Osteocyte (in vitro differentiated cells): ENCODE results near the gene PLA2G4E. TPM values are rescaled to one million over a fixed set of nuclear protein-coding genes. Genes with fewer than 3 reads are reported as not detected.

Experiments used
- DNase-seq: peaks from one replicate; pipeline ENCODE4 v3.0.0; 2021; ENCODE audit warnings: mixed read lengths; ENCODE audit not compliant: unreplicated experiment; ENCODE audit errors: extremely low spot score
- H3K27ac Mint-ChIP-seq: one replicate; pipeline ENCODE4 v1.8.0; 2021; ENCODE audit warnings: mild to moderate bottlenecking, mixed read lengths; ENCODE audit not compliant: unreplicated experiment
- H3K27me3 Mint-ChIP-seq: one replicate; pipeline ENCODE4 v1.8.0; 2021; ENCODE audit warnings: mixed read lengths; ENCODE audit not compliant: unreplicated experiment
- H3K36me3 Mint-ChIP-seq: one replicate; pipeline ENCODE4 v1.8.0; 2021; ENCODE audit warnings: mixed read lengths; ENCODE audit not compliant: unreplicated experiment
- H3K4me1 Mint-ChIP-seq: one replicate; pipeline ENCODE4 v1.8.0; 2021; ENCODE audit warnings: mixed read lengths; ENCODE audit not compliant: unreplicated experiment
- H3K4me3 Mint-ChIP-seq: one replicate; pipeline ENCODE4 v1.8.0; 2021; ENCODE audit warnings: mild to moderate bottlenecking, moderate library complexity, mixed read lengths; ENCODE audit not compliant: unreplicated experiment
- H3K9me3 Mint-ChIP-seq: one replicate; pipeline ENCODE4 v1.8.0; 2021; ENCODE audit warnings: mixed read lengths; ENCODE audit not compliant: unreplicated experiment
- CTCF ChIP-seq: fragments of 200-600 bp; sonication (generic); IDR thresholded peaks from 2 replicates; pipeline ENCODE4 v1.5.0; 2021; ENCODE audit warnings: antibody characterized with exemption, mild to moderate bottlenecking, moderate library complexity
- total RNA-seq: library from RNA; stranded (reverse); gene quantifications from 2 replicates; pipeline ENCODE4 v1.2.1, GENCODE V29; 2021

PLA2G4E gene
- total RNA-seq, 1 donor from 2014 or later: not detected

GRCh38 chr15:41948490-41948889 is 72.4 kb downstream of the PLA2G4E start:
- peaks cover 71% of the 10 kb centered on the region for H3K4me1 Mint-ChIP-seq
- H3K27ac Mint-ChIP-seq: peak overlapping the region; percentile 34
- H3K36me3 Mint-ChIP-seq: peaks cover 14% of the 10 kb centered on the region
- DNase-seq: no peak
- no peak overlapping the region for H3K4me3 Mint-ChIP-seq
- H3K9me3 Mint-ChIP-seq: no peaks in the 10 kb centered on the region
- TF ChIP-seq CTCF: no peak
- no peaks in the 10 kb centered on the region for H3K27me3 Mint-ChIP-seq

- DNase-seq: no peak
- H3K36me3 Mint-ChIP-seq: peaks cover 6% of the 10 kb centered on the region
- no peak overlapping the region for H3K27ac Mint-ChIP-seq
- peaks cover 83% of the 10 kb centered on the region for H3K4me1 Mint-ChIP-seq
- no peak overlapping the region for H3K4me3 Mint-ChIP-seq
- no peaks in the 10 kb centered on the region for H3K9me3 Mint-ChIP-seq
- TF ChIP-seq CTCF: no peak
- no peaks in the 10 kb centered on the region for H3K27me3 Mint-ChIP-seq
Observed at GRCh38 chr15:41946970-41947369, 73.9 kb downstream of the PLA2G4E start.

- TF ChIP-seq CTCF: no peak
- no peak for DNase-seq
- Mint-ChIP-seq H3K27ac (no peak overlapping the region), H3K9me3 (no peaks in the 10 kb centered on the region), H3K27me3 (no peaks in the 10 kb centered on the region), H3K4me1 (peaks cover 87% of the 10 kb centered on the region), H3K4me3 (no peak overlapping the region), H3K36me3 (no peaks in the 10 kb centered on the region)
Observed at GRCh38 chr15:41945731-41946130, 75.1 kb downstream of the PLA2G4E start.

- DNase-seq: no peak
- H3K9me3 Mint-ChIP-seq: no peaks in the 10 kb centered on the region
- no peak for TF ChIP-seq CTCF
- no peak overlapping the region for H3K4me3 Mint-ChIP-seq
- H3K27ac Mint-ChIP-seq: peak overlapping the region; percentile 96
- H3K27me3 Mint-ChIP-seq: no peaks in the 10 kb centered on the region
- no peaks in the 10 kb centered on the region for H3K36me3 Mint-ChIP-seq
- H3K4me1 Mint-ChIP-seq: peaks cover 87% of the 10 kb centered on the region
Observed at GRCh38 chr15:41945221-41945620, 75.6 kb downstream of the PLA2G4E start.

GRCh38 chr15:41944313-41944940 is 76.4 kb downstream of the PLA2G4E start:
- H3K4me1 Mint-ChIP-seq: peaks cover 81% of the 10 kb centered on the region
- no peak for DNase-seq
- H3K9me3 Mint-ChIP-seq: no peaks in the 10 kb centered on the region
- H3K27ac Mint-ChIP-seq: peak overlapping the region; percentile 96
- no peak for TF ChIP-seq CTCF
- no peaks in the 10 kb centered on the region for H3K36me3 Mint-ChIP-seq
- H3K4me3 Mint-ChIP-seq: peak overlapping the region; percentile 50
- no peaks in the 10 kb centered on the region for H3K27me3 Mint-ChIP-seq
